NT2/D1 (cell line): ENCODE data around the gene MIER3.

Experiments used
- SUZ12 ChIP-seq: IDR thresholded peaks from 2 replicates; pipeline ENCODE4 v1.6.1; 2011; ENCODE audit not compliant: insufficient read length, insufficient read depth; ENCODE audit errors: extremely low read depth
- YY1 ChIP-seq: IDR thresholded peaks from 2 replicates; pipeline ENCODE4 v1.6.1; 2011; ENCODE audit not compliant: insufficient read length, insufficient read depth
- ZNF274 ChIP-seq: IDR thresholded peaks from 2 replicates; pipeline ENCODE4 v1.6.1; 2011; ENCODE audit warnings: mild to moderate bottlenecking, low read depth, low read length

DNA sequence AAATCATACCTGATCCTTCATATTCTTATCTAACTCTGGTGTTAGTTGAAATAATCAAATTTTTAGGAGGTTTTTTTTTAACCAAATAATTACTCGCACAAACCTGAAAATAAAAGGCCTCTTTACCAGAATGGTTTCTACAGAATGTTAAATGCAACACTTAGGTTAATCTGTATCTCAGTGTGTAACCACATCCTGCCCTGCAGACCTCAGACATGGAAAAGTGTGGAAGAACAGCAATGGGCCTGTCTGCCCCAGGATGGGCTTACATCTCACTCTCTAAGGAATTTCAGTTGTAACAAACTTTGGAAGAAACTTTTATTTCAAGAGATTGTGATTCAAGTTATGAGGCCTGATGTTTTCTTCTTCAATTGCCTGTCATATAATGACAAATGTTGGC is 32.5 kb upstream of the MIER3 start:
- TF ChIP-seq SUZ12 (no peak), YY1 (no peak), ZNF274 (no peak)
